8988T (cell line): ENCODE results near the gene DOC2B.

Experiments
- DNase-seq: peaks from one replicate; pipeline ENCODE4 v3.0.0; 2011

Gene DOC2B

DNA sequence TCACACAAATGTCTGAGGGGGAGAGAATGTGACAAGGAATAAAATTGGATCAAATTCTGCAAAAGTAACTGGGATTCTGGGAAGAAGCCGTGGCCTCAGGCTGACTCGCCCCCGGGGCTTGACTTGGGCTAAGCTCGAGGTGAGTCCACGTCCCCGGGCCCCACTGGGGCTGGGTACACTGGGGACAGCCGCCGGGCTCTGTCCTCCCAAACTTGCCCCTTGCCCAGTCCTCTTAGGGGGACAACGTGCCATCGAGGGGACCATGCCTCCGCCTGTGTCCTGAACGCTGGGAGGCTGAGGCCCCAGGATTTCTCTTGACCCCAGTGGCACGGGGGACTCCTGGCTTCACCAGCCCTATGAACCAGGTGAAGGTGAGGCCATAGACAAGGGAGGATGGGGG lies 21.1 kb downstream of the DOC2B start:
- DNase-seq, result no peak

- DNase-seq, result no peak
Observed at GRCh38 chr17:159609-160008, 21.8 kb downstream of the DOC2B start.

DNA sequence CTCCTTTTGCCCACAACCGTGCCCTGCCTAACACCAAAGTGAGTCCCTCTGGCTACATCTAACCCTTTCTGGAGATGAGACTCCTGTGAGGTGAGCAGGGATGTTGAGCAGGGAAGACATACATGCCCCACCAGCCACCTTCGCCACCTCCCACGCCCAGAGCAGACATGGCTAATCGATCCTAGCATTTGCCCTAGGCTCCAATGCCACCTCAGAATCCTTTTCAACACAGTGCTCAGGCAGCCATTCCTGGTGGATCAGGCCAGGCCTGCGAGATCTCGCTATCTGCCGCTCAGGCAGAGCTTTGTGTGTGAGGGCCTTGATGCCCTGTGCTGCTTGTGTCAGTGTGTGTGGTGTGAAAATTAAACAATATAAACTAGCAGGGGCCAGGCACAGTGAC lies 23.1 kb downstream of the DOC2B start:
- DNase-seq, result no peak

- DNase-seq, result no peak
Observed at GRCh38 chr17:157901-158300, 23.5 kb downstream of the DOC2B start.

- no peak for DNase-seq
Observed at GRCh38 chr17:156946-157345, 24.5 kb downstream of the DOC2B start.

DNA sequence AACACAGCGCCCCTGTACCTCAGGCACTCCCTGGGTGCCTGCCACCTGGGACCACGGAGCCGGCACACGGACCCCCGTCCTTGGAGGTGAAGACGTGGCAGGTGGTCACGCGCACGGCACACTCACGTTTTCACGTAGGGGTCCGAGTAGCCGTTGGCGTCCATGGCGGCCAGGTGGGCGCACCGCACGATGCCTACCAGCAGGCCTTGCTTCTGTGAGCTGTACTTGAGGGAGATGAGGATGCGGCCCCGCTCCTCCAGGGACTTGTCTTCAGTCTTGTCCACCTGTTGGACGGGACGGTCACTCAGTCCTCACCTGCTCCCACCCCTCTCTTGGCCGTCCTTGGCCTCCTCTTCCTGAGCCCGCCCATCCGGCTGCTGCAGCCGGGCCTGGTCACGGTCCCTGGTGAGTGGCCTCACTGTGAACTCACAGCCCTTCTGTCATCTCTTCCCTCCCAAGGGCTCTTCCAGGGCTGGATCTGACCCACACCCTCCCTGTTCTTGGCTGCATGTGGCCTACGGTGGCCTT lies 25.3 kb downstream of the DOC2B start:
- no peak for DNase-seq

DNA sequence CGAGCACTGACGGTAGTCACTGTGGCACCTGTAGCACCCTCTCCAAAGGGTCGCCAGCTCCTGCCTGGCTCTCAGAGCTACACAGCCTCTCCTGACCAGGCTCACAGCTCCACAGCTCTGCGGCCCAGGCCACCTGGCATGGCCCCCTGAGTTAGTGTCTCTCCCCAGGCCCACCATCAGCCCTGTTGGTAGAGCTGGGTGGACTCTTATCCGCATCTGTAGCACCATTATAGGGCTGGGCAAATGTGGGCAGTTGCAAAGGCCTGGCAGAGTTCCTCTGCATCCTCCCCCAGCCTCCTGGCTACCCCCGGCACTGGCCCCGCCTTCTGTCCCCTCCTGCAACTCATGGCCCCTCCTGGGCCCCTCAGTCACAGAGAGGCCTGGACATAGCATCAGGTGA lies 25.9 kb downstream of the DOC2B start:
- no peak for DNase-seq

- no peak for DNase-seq
Observed at GRCh38 chr17:153851-154250, 27.6 kb downstream of the DOC2B start.

DNA sequence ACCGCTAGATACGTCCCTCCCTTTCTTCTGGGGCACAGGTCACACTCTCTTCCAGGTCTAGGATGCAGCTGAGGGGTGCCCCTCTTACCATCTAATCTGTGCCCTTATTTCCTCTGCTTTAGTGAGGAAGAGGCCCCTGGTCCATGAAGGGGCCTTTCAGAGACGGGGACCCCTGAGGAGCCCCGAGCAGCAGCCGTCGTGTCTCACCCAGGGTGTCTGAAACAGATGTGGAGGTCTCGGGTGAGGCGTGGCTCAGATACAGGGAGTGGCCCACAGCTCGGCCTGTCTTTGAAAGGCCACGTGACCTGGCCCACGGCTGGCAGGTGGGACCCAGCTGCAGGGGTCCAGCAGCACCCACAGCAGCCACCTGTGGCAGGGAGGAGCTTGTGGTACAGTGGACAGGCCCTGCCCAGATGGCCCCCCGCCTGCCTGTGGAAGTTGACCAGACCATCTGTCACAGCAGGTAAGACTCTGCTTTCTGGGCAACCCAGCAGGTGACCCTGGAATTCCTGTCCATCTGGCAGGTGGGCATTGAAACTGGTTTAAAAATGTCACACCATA lies 28.5 kb downstream of the DOC2B start:
- no peak for DNase-seq

DNA sequence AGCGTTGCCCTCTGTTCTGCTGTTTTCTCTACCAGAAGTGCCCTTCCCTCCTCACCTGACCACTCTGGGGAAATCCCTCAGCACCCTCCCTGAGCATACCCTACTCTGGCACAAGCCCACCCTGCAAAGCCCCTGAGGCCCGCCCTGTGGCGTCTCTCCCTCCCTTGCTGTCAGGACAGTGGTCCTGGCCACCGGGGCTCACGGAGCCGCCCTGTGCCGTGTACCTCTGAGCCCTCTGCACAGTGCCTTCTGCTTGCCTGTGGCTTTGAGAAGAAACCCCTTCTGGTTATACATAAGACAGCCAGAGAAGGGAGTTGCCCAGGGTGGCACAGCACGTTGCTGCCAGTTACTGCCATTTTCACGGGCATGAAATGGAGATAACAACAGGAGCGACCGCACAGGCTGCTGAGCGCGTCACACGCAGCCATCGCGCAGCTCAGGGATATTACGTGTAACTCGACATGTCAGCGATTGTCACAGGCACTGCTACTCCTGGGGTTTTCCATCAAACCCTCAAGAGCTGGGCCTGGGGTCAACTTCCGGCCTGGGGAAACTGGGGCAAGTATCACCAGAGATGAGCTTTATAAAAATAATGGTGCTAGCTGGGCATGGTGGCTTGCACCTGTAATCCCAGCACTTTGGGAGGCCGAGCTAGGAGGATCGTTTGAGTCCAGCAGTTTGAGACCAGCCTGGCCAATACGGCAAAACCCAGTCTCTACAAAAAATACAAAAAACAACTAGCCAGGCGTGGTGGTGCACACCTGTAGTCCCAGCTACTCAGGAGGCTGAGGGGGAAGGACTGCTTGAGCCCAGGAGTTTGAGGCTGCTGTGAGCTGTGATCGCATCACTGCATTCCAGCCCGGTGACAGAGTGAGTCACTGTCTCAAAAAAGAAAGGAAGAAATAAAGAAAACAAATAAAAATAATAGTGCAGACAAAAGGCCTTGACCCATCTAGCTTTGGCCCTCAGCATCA lies 29.3 kb downstream of the DOC2B start:
- no peak for DNase-seq

GRCh38 chr17:151004-151403 lies 30.4 kb downstream of the DOC2B start:
- DNase-seq, result no peak

- DNase-seq, result no peak
Observed at GRCh38 chr17:149897-150584, 31.4 kb downstream of the DOC2B start.

GRCh38 chr17:149231-149630 lies 32.2 kb downstream of the DOC2B start:
- no peak for DNase-seq

- no peak for DNase-seq
Observed at GRCh38 chr17:148757-149156, 32.7 kb downstream of the DOC2B start.

GRCh38 chr17:147796-148740 lies 33.4 kb downstream of the DOC2B start:
- no peak for DNase-seq

GRCh38 chr17:146983-147761 lies 34.3 kb downstream of the DOC2B start:
- no peak for DNase-seq

- no peak for DNase-seq
Observed at GRCh38 chr17:146546-146945, 34.9 kb downstream of the DOC2B start.

GRCh38 chr17:145671-146541 lies 35.5 kb downstream of the DOC2B start:
- no peak for DNase-seq

DNA sequence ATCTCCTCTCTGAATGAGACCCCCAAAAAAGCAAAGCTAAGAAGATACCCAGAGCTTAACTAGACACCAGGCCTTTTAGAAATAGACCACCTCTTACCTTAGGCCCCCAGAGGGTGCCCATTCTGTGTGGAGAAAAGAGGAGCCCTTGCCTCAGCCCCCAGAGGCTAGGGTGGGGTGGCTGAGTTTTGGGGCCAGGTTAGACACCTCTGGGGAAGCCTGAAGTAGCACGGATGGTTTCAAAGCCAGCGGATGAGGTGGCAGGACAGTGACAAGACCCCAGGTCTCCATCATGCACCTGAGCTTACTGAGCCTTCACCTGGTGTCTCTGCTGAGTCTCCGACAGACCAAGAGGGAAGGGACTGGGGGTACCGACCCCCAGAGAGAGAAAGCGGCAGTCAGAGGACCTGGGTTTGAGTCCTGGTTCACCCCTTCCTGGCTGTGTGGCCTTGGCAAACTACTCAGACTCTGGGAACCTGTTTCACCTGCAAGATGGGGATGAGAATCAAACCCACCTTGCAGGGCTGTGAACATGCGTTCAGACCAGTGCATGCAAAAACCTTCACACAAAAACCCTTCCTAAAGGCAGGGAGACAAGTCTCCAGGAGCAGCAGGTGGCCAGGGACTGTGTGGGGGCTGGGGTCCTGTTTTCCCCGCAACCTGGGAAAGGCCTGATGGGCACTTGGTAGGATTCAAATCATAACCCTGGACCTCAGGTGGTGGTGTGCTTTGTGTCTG lies 36.3 kb downstream of the DOC2B start:
- DNase-seq, result no peak

DNA sequence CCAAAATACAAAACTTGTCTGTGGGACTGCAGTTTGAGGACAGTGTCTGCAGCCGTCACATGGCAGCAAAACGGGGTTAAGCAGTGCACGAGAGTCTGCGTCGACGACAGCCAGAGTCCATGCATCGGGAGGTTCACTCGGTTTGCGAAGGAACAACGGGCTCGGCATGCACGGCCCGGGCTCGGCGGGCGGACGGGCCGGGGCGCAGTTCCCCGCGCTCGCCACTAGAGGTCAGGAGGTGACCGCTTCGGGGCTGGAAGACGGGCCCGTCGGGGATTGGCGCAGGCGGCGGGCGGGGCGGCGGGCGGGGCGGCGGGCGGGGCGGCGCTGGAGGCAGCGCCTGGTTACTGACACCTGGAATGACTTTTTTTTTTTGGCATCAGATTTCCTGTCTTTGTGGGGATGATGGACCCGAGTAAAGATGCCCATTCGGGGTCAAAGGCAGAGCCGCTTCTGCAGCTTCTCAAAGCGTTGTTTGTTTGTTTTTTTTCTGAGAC lies 37.6 kb downstream of the DOC2B start:
- peak; percentile 88 for DNase-seq
